Measurements from ENCODE around the gene TRAF7. TPM values are rescaled to one million over a fixed set of nuclear protein-coding genes. Genes with fewer than 3 reads are reported as not detected.

The TRAF7 gene
- total RNA-seq, 3 donors from 2014 or later, result 91.5 to 104 (median 94.0) TPM

- intact Hi-C loops (cut with DNase I, micrococcal nuclease), result no loop called here
- TF ChIP-seq CTCF (IDR thresholded peaks at IDR 0.05), result no peak
- Histone ChIP-seq H3K9me3 (no peaks in the 10 kb centered on the region), H3K4me3 (no peak overlapping the region), H3K4me1 (ENCODE audit: low read depth) (peaks cover 56% of the 10 kb centered on the region), H3K36me3 (ENCODE audit: low read depth) (no peaks in the 10 kb centered on the region)
- DNase-seq, result no peak
- ATAC-seq, result no peak
Observed at GRCh38 chr16:2161911-2162310, 6.3 kb downstream of the TRAF7 start.

GRCh38 chr16:2162676-2163118, 7.1 kb downstream of the TRAF7 start:
- no peaks in the 10 kb centered on the region for H3K9me3 ChIP-seq
- DNase-seq, result peak in 1 of 3 donors; percentile 37
- H3K4me3 ChIP-seq, result no peak overlapping the region
- no peaks in the 10 kb centered on the region for H3K36me3 ChIP-seq (ENCODE audit: low read depth)
- ATAC-seq, result peak; percentile 5
- peaks cover 49% of the 10 kb centered on the region for H3K4me1 ChIP-seq (ENCODE audit: low read depth)
- TF ChIP-seq CTCF (IDR thresholded peaks at IDR 0.05), result no peak
- intact Hi-C loops (cut with DNase I, micrococcal nuclease), result no loop called here

GRCh38 chr16:2163211-2163881, 7.8 kb downstream of the TRAF7 start:
- H3K36me3 ChIP-seq (ENCODE audit: low read depth), result no peaks in the 10 kb centered on the region

GRCh38 chr16:2165861-2166260, 10.3 kb downstream of the TRAF7 start:
- Histone ChIP-seq H3K36me3 (ENCODE audit: low read depth) (no peaks in the 10 kb centered on the region), H3K4me3 (no peak overlapping the region), H3K9me3 (no peaks in the 10 kb centered on the region), H3K4me1 (ENCODE audit: low read depth) (peaks cover 20% of the 10 kb centered on the region)
- ATAC-seq, result no peak
- intact Hi-C loops (cut with DNase I, micrococcal nuclease), result no loop called here
- DNase-seq, result no peak
- no peak for TF ChIP-seq CTCF (IDR thresholded peaks at IDR 0.05)

More at GRCh38 chr16:2163211-2163881, 7.8 kb downstream of the TRAF7 start:
- intact Hi-C loops (cut with DNase I, micrococcal nuclease), result no loop called here
- Histone ChIP-seq H3K9me3 (no peaks in the 10 kb centered on the region), H3K4me3 (no peak overlapping the region), H3K4me1 (ENCODE audit: low read depth) (peaks cover 43% of the 10 kb centered on the region)
- no peak for TF ChIP-seq CTCF (IDR thresholded peaks at IDR 0.05)
- DNase-seq, result peak; percentile 77 to 90 (median 85)
- peak; percentile 88 for ATAC-seq

- no peak for TF ChIP-seq CTCF (IDR thresholded peaks at IDR 0.05)
- no peaks in the 10 kb centered on the region for H3K9me3 ChIP-seq
- DNase-seq, result no peak
- ATAC-seq, result no peak
- H3K4me3 ChIP-seq, result no peak overlapping the region
- H3K36me3 ChIP-seq (ENCODE audit: low read depth), result no peaks in the 10 kb centered on the region
- H3K4me1 ChIP-seq (ENCODE audit: low read depth), result peaks cover 19% of the 10 kb centered on the region
- intact Hi-C loops (cut with DNase I, micrococcal nuclease), result no loop called here
Observed at GRCh38 chr16:2166263-2167067, 10.9 kb downstream of the TRAF7 start.

All from mucosa of descending colon (tissue), 3 donors.